HG03378 (cell line): ENCODE data around the gene IGFBPL1.
"Not testable (repeated sequence)": the region's sequence is repeated elsewhere in the genome, so short reads cannot be mapped to it uniquely, and the experiment has no call there.

Experiments
- ATAC-seq: cut with Tn5 transposase; IDR thresholded peaks from one replicate; pipeline ENCODE4 v1.9.1; 2021; ENCODE audit warnings: mild to moderate bottlenecking, moderate library complexity; ENCODE audit not compliant: unreplicated experiment

IGFBPL1 gene

DNA sequence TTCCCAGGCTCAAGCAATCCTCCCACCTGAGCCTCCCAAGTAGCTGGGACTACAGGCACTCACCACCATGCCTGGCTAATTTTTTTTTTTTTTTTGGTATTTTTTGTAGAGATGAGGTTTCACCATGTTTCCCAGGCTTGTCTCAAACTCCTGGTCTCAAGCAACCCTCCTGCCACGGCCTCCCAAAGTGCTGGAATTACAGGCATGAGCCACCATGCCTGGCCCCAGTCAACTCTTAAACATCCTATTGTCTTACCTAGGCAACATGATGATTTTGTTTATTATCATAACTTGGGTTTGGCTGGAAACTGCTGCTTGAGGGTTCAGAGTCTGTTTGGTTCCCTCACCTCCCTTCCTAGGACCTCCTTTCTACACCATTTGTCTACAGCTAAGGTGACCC, 25.1 kb downstream of the IGFBPL1 start:
- not testable (repeated sequence) for ATAC-seq

DNA sequence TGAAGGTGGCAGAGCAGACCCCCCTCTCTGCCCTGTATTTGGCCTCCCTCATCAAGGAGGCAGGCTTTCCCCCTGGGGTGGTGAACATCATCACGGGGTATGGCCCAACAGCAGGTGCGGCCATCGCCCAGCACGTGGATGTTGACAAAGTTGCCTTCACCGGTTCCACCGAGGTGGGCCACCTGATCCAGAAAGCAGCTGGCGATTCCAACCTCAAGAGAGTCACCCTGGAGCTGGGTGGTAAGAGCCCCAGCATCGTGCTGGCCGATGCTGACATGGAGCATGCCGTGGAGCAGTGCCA, 27.9 kb downstream of the IGFBPL1 start:
- no peak for ATAC-seq

DNA sequence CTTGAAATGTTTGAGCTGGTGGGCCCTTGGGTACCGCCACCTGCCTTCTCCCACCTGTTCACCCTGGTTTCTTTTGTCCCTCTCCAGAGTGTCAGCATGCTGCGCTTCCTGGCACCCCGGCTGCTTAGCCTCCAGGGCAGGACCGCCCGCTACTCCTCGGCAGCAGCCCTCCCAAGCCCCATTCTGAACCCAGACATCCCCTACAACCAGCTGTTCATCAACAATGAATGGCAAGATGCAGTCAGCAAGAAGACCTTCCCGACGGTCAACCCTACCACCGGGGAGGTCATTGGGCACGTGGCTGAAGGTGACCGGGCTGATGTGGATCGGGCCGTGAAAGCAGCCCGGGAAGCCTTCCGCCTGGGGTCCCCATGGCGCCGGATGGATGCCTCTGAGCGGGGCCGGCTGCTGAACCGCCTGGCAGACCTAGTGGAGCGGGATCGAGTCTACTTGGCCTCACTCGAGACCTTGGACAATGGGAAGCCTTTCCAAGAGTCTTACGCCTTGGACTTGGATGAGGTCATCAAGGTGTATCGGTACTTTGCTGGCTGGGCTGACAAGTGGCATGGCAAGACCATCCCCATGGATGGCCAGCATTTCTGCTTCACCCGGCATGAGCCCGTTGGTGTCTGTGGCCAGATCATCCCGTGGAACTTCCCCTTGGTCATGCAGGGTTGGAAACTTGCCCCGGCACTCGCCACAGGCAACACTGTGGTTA, 28.4 kb downstream of the IGFBPL1 start:
- ATAC-seq, result no peak

DNA sequence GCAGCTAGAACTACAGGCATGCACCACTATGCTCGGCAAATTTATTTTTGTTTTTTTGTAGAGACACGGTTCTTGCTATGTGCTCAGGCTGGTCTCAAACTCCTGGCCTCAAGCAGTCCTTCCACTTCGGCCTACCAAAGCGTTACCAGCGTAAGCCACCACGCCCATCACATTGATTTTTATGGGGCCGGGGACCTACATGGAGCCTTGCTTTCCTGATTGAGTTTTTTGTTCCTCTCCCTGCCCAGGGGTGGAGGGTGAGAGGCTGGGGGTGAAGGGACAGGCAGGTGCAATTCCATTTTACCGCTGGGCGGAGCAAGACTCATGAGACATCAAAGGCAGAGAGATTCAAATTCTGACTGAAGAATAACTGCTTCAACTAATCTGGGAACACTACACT, 29.8 kb downstream of the IGFBPL1 start:
- ATAC-seq, result no peak

DNA sequence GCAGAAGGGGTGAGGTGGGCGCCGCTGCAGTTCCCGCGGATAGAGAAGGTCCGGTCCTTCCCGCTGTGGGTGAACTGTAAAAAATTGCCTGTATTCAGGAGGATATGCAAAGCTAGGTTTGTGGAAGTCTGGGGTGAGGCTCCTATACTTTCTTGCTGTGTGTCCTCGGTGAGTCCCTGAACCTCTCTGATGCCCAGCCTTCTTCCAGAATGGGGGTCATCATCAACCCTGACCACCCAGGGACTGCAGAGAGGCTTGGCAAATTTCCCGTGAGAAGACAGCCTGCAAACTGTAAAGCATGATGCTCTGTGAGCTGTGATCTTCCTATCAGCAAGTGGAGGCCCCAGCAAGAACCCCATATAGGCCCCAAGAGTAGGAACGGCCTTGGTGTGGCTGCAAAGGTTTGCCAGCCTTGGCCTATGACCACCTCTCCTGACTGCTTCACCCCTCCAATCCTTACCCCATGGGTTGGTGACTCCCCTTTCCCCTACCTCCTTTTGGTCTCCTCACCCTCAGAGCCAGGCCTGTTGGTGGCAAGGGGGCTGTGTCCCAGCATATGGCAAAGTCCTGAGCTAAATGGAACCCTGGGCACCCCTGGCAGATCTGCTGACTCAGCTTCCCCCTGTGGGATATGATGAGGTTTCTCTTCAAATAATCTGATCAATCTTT, 31.0 kb downstream of the IGFBPL1 start:
- peak; percentile 3 for ATAC-seq

DNA sequence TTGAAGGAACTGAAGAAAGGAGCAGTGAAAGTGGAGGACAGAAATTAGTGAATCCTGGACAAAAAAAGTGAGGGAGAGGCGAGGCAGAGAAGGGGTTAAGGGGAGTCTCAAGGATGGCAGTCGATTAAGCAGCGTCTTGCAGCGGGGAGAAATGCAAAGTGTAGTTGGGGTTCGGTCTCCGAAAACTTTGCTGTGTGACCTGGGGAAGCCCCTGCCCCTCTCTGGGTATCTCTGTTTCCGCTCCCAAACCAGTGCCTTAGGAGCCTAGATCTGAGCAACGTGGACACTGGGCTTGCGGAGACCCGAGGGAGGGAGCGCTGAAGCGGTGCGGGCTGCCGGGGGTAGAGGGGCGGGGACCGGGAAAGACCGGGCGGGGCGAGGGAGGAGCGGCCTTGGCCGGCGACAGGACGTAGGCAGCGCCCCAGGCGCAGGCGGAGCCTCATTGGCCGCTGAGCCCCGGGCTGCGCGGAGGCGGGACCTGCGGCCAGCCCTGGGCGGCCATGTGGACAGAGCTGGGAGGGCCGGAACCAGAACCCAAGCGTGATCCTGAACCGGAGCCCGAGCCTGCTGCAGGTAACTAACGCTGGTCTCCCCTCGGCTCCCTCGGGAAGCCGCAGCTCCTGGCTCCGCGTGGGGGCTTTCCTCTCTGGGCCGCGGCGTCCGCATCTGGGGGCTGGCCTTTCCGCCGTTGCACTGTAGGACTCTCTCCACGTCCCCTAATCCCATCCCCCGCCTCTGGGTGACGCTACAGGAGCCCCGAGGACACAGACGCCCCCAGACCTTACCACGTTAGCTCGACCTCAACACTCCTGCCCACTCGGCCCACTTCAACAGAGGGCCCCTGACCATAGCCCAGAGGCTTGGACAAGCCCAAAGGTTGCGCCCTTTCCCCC, 31.8 kb downstream of the IGFBPL1 start, which contains the start of gene ALDH1B1:
TSS of gene ALDH1B1 (plus strand) at position 468 of the 893 bp plus-strand sequence. CDS start 3,047 bp downstream, outside the sequence.
- peak; percentile 91 for ATAC-seq

DNA sequence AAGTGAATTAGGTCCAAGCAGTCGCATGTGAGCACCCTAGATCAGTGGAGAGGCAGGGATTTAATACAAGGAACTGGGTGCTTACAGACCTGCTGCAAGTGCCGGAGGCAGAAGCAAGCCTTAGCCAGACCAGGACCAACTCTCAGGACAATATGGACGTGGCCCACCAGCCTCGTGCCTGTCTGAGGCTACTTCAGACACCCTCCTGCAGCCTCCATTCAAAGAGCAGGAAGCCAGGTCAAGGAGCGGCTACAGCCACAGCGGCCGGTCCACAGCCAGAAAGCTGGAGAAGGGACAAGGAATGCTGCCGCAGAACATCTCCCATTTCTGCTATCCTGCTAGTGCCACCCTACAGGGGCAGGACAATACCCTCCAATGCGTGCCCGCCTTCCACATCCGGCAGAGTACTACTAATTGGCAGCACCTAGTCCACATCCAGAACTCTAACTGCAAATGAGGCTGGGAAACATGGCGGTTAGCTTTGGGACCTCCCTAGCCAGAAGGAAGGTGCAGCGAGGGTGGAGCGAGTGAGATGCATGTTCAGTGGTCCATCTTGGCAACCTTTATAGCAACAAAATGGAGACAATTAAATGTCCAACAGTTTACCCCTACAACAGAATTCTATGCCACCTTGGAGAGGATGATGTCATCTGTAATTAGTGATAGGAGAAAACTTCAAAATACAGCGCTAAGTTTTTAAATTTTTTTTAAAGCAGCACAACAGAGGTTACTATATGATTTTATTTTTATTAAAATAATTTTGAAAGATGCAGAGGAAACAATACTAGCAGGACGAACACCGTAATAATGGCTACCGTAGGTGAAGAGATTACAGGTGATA, 32.8 kb downstream of the IGFBPL1 start:
- no peak for ATAC-seq

DNA sequence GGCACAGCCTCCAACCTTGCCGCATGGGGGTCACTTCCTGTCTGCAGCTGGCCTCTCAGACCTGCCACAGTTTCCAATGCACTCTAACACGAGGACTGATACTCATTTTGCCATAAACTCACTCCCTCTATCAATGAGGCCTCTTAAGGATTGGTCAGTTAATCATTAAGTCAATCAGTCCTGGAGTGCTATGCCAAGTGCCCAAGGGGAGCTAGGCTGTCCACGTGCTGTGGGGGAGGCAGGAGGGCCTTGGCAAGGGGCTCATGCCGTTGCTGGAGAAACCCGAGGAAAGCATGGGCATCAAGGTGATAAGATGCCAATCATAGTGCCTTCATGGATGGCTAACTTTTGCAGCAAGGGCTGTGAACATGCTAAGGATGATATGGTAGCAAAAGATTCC, 33.4 kb downstream of the IGFBPL1 start:
- no peak for ATAC-seq

DNA sequence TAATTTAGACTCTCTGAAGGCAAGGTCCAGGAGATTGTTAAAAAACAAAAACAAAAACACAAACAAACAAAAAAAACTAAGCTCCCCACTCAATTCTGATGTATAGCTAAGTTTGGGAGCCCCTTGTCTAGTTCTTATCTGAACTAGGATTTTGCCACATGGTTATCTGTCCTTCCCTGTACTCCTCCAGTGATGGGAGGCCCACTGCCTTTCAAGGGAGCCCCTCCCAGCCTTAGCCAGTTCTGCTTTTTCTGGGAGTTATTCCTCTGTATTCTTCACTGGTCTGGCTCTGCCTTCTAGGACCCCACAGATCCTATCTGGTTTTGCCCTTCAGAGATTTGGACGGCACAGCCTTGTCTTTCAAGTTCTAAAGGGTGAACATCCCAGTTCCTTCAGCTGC, 33.8 kb downstream of the IGFBPL1 start:
- no peak for ATAC-seq

DNA sequence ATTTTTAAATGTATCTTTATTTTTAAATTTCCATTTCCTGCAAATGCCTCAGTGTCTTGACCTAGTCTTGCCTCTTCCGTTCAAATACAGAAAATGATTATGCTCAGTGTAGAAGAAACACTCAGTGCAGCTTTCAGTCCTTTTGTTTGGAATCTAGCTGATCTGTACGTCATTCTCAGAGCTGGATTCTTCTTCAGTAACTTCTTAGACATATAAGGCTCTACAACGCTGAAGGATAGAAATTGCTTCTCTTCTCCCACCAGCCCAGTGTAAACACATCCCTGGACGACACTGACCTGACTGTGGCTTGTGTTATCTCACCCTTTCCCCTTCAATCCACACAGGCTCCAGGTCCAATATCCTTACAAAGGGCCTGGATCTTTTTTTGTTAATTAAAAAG, 34.9 kb downstream of the IGFBPL1 start:
- no peak for ATAC-seq

DNA sequence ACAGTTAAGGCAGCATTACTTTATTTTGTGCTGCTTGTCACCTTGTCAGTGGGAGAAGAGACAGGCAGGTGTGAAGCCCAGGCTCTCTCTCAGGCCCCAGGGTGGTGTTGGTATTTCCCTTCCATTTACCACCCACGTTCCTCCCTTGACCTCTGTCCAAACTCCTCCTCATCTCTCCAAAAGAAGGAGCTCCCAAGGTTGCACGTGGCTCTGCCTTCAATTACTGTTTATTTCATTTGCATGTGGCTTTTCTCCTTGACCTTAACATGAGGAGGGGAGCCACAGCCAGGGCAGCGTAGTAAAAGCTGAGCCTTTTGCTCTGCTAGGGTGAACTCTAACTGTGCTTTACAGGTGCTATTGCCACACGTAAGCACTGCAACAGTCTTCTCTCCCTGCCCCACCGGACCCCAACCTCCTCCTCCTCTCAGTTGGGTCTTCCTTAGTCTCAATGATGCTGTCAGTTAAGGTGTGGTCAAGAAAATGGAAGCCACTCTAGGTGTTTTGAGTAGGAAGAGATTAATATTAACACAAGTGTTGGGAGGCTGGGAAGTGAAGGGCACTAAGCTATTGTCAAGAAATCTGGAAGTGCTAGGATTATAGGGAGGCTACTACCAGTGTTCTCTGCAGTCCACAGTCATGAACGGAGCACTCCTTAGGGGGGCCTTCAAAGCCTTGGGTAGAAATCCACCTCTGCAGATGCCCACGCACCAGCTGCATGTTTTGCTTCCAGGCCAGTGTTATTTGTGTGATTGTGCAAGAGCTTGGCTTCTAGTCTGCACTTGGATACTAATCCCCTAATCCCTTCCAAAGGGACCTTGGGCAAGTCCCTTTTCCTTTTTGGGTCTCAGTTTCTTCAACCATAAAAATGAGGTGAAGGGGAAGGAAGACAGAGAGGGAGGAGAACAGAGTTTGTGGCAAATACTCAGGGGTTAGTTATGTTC, 35.7 kb downstream of the IGFBPL1 start:
- ATAC-seq, result no peak

DNA sequence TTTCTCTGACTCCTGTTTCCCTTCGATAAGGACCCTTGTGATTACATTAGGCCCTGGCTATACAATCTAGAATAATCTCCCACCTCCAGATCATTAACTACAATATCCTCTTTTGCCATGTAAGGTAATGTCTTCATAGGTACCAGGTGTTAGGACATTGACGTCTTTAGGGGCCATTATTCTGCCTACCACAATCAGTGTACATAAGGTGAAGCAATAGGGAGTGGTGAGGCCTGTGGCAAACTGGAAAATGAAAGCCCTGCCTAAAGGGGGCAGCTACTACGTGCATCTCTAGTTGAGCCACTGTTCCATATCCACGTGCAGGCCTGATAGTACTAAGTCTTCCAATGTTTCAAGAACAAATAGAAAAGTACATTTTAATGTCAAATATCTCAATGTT, 36.5 kb downstream of the IGFBPL1 start:
- no peak for ATAC-seq

DNA sequence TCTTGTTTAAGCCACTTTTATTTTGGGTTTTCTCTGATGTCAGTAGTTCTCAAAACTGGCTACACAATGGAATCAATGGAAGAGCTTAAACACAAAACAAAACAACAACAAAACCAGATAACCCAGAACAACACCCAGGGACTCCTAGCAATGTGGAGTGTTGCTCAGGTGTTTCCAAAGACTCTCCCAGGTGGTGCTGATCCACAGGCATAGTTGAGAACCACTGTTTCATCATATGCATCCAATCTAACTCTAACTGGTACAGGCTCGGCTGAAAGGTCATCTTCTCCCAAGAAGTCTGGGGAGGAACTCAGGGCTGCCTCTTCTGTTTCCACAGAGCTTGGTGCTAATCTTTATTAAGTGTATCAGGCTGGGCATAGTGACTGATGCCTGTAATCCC, 37.2 kb downstream of the IGFBPL1 start:
- ATAC-seq, result no peak

DNA sequence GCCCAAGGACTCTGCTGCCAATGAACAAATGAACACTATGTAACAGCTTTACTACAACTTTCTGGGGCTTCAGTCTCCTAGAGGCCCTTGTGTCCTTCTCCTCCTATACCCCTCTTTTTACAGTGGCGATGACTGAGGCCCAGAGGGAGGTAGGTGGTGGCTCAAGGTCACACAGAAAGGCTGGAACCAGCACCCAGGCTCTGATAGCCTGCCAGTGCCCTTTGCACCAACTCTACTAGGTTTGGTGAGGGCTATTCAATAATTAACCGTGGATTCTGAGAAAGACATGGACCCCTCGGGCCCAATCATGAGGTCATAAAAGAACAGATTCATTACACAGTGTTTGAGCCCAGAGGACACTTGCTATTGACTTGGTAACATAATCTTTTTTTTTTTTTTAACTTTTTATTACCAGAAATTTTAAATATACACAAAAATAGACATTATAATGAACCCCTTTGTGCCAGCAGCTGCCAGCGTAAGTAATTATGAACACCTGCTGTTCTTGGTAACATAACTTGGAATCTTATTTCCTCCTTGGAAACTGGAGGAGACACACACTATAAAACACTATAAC, 37.8 kb downstream of the IGFBPL1 start:
- ATAC-seq, result no peak

DNA sequence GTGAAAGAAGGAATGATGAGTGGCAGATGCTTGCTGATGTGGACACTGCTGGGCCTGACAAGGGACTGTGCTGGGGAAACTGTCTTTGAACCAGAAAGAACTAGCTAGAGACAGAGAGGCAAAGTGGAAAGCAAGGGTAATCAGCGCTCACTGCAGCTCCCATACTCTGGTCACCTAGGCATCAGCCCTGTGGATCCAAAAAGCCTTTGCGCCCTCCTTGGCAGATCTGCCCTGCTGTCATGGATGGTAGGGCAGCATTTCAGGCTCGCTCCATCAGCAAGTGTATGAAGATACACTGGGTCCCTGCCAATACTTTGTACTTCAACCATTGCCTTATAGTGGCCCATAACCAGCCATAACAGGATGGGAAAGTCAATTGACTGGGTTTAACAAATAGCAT, 38.4 kb downstream of the IGFBPL1 start:
- no peak for ATAC-seq

DNA sequence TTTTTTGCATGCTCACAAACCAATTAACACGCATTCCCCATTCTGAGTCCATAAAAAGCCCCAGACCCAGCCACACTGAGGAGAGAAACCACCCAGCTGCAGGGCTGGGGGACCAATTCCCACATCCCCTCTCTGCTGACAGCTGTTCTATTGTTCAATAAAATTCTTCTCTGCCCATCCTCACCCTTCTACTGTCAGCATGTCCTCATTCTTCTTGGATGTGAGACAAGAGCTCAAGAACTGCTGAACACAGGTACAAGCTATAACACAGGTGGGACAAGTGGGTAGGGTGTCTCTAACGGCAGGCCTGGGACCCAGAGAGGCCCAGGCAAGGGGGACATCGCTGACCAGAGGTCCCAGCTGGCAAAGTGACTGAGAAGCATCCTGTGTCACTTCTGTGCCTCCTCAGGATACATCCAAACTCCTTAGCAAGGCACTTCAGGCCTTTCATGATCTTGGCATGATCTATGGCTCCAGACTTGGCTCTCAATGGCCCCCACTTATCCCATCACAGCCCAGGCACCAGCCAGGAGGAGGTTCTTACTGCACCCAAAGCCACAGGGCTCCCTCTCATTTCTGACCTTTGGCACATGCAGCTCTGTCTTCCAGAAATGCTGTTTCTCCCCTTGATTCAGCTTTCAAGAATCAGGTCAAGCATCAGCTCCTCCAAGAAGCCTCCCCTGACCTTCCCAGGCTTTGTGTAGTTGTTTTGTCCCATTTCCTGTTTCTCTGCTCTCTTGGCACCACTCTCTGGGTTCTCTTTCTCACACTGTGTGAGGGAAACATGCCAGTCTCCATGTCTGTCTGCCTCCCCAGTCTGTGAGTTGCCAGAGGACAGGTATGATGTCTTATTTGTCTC, 39.0 kb downstream of the IGFBPL1 start:
- ATAC-seq, result no peak

DNA sequence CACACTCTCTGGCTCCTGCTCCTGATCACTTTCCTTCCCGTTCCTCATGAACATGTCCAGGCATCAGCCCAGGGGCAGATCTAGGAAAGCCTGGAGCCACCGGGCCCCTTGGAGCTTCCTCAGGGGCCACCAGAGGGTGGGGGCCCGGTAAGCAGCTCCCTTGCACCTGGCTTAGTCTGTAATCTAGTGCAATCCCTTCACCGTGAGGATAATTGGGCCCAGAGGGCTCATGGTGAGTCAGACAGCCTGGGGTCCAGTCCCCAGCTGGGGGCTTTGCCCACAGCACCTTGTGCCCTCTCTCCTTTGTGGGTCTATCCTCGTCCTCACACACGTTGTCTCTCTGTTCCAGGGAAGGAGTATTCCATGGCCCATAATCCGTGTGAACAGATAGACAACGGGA, 42.1 kb downstream of the IGFBPL1 start:
- no peak for ATAC-seq

DNA sequence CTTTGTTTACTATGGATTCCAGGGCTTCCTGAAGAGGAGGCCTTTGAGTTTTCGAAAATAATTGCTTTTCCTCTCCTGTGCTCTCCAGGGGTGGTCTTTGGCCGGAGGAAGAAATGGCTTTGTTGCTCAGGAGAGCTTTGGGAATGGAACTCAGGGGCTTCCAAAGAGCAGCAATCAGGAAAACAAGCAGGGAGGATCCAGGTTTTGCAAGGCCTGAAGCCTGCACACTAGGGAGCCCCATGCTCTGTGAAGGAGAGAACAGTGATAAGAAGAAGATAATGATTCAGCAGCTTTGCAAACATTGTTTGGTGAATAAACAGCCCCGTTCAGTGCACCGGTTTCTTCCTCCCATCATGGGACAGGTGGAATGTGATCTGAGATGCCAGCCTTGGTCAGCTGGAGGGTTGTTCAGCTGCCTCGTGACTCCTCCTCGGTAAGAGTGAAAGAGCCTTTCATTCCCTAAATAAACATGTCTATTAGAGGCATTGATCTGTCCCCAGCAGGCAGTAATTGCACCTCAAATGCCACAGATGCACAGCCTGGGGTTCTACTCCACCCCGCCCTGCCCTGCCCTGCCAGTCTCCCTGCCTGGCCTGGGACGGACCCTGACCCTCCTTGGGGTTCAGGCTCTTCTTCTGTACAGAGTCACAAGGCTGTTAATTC, 43.3 kb downstream of the IGFBPL1 start:
- no peak for ATAC-seq
